Ecto neural progenitor cell (in vitro differentiated cells): ENCODE measurements around the gene ZNF358.

Source experiments
- DNase-seq: peaks from one replicate; pipeline ENCODE4 v3.0.0-alpha.2; 2018; ENCODE audit warnings: low spot score

The ZNF358 gene

DNA sequence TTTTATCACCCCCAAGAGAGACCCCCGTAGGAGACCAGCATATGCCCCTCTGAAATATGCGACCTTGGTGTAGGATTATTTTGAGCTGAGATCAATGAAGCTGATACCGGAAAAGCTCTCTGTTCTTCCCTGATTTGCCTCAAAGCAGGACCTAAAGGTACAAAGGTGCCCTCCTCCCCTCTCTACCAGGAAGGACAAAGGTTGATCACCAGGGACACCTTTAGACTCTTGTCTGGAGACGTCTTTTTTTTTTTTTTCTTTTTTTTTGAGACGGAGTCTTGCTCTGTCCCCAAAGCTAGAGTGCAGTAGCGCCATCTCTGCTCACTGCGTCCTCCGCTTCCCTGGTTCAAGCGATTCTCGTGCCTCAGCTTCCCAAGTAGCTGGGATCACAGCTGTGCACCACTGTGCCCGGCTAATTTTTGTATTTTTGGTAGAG lies 26.3 kb upstream of the ZNF358 start:
- DNase-seq = no peak

DNA sequence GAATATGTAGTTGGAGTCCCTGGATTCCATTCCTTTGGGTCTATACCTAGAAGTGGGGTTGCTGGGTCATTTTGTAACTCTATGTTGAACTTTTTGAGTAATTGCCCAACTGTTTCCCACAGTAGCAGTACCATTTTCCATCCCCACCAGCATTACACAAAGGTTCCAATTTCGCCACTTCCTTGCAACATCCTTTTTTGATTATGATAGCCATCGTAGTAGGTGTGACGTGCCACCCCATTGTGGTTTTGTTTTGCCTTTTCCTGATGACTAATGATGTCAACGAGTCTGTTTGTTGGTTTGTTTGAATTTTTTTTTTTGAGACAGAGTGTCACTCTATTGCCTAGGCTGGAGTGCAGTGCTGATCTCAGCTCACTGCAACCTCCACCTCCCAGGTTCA lies 23.8 kb upstream of the ZNF358 start:
- DNase-seq = no peak

DNA sequence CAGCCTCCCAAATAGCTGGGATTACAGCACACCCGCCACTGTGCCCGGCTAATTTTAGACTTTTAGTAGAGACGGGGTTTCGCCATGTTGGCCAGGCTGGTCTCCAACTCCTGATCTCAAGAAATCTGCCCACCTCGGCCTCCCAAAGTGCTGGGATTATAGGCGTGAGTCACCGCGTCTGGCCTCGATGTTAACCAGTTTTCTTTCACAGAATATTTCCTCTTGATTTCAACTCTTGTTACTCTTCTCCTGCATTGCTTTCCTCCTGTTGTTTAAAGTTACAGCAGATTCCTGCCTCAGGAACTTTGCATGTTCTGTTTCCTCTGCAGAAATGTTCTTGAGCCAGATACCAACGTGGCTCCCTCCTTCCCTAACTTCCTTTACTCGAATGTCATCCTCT lies 23.3 kb upstream of the ZNF358 start:
- no peak for DNase-seq

DNA sequence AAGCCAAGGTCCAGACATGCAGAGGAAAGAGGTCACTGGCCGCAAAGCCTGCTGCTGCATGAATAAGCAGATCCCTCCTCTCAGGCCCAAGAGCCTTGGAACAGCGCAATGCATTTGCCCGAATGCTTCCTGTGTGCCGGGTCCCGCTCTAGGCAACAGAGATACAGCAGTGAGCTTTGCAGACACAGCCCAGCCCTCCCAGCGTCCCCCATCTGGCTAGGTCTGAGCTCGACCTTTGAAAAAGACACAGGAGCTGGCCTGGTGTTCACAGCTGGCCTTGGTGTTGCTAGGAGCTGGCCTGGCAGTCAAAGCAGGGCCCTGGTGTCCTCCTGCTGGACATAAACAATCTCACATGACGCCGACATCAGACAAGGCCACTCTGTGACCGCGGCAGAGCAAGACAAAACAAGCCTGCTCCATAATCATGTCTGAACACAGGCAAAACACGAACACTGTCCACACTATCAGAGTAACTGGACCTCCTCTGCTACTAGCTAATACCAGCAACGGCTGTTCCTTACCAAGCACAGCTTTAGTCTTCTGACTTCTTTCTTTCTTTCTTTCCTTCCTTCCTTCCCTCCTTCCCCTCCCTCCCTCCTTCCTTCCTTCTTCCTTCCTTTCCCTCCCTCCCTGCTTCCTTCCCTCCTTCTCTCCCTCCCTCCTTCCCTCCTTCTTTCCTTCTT lies 21.3 kb upstream of the ZNF358 start:
- no peak for DNase-seq

DNA sequence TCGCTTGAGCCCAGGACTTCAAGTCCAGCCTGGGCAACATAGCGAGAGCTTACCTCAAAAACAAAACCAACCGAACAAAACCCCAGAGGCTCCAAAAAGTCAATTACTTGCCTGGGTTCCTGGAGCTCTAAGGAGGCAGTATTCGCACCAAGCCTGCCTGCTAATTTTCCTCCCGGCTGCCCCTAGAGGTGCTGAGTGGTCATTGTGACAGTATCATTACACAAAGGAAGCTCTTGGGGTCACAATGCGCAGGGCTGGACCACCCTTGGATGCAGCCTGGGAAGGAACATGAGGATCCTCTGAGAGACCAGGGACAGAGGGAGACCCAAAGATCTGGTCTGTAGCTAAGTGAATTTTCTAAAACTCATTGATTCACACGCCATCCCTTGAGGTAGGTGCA lies 18.6 kb upstream of the ZNF358 start:
- DNase-seq = no peak

DNA sequence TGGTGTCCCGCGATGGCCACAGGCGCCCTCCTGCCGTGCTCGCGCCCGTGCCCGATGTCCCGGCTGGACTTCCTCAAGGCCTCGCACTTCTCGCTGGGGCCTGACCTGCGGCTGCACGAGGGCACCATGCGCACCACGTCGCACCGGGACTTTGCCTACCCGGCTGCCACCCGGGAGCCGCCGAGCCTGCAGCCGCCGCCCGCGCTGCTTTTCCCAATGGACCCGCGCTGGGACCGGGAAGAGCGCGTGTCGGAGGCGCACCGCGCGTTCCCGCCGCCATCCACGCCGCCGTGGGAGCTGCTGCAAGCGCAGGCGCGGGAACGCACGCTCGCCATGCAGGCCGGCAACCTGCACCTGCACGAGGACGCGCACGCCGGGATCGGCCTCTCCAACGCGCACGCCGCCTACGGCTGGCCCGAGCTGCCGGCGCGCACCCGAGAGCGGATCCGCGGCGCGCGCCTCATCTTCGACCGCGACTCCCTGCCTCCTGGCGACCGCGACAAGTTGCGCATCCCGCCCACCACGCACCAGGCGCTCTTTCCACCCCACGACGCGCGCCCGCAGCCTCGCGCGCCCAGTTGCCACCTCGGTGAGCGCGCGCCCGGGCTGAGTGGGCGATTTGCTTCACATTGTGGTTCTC lies 15.0 kb upstream of the ZNF358 start:
- peak; percentile 86 for DNase-seq

DNA sequence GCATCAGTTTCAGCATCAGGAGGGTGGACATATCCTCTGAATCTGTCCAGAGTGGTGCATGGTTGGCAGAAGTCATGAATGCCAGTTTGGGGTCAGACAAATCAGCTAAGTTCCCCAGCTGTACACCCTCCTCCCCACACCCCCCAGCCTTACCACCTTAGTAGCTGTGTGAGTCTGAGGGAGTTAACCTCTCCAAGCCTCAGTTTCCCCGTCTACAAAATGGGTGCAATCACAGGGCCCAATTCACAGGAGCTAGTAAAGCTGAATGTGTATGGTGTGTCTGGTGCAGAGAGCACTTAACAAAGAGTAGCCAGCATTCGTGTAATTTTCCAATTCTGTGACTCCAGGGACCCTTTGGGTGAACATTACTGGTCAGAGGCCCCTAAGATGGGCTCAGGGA lies 13.4 kb upstream of the ZNF358 start:
- DNase-seq = no peak

DNA sequence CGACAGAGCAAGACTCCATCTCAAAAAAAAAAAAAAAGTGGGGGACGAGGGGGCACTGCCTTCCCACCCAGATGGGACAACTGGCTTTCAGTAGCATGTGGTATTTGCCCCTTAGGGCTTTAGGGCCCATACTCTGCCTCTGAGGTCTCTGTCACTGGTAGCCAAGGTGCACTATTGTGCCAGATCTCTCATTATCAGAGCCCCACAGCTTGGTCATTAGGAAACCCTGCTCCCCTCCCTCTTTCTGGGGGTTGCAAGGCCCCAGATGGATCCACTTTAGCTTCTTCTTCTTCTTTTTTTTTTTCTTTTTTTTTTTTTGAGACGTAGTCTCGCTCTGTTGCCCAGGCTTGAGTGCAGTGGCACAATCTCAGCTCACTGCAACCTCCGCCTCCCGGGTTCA lies 11.2 kb upstream of the ZNF358 start:
- DNase-seq = no peak

DNA sequence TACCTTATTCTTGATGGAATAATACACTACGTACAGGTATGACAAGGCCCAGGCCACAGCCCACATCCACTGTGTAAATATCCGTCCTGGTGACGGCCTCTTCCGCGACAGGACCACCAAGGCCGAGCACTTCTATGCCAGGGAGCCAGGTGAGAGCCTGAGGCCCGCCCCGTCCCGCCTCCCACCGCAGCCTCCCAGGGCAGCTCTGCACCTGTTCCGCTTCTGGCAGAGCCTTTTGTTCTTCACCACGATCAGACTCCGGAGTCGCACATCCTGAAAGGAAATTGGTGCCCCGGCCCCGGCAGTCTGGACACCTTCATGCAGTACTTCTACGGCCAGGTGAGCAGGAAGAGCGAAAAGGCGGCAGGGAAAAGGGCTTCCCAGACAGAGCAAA lies 10.6 kb upstream of the ZNF358 start:
- no peak for DNase-seq

DNA sequence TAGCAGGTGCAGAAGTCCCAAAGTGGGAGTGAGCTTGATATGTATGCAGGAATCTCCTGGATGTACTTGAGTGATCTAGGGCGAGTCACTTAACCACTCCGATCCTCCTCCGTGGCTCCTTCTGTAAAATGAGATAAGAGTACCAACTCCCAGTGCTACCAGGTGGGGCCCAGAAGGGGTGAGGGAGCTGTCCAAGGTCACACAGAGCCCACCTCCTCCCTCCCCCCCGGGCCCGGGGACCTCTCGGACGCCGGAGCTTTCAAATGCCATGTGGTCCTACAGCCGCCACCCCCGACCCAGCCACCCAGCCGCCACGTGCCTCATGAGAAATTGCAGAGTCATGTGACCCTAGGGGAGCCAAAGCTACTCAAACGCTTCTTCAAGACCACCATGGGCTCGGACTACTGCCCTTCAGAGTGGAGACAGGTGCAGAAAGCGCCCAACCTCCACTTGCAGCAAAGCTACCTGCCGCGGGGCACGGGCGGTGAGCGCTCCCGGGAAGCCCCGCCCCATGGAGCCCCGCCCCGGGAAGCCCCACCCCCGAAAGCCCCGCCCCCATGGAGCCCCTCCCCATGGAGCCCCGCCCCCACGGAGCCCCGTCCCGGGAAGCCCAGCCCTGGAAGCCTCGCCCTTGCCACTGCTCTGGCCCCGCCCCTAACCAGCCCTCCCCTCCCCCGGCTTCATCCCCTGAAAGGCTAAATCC lies 10.1 kb upstream of the ZNF358 start:
- DNase-seq = peak; percentile 82

DNA sequence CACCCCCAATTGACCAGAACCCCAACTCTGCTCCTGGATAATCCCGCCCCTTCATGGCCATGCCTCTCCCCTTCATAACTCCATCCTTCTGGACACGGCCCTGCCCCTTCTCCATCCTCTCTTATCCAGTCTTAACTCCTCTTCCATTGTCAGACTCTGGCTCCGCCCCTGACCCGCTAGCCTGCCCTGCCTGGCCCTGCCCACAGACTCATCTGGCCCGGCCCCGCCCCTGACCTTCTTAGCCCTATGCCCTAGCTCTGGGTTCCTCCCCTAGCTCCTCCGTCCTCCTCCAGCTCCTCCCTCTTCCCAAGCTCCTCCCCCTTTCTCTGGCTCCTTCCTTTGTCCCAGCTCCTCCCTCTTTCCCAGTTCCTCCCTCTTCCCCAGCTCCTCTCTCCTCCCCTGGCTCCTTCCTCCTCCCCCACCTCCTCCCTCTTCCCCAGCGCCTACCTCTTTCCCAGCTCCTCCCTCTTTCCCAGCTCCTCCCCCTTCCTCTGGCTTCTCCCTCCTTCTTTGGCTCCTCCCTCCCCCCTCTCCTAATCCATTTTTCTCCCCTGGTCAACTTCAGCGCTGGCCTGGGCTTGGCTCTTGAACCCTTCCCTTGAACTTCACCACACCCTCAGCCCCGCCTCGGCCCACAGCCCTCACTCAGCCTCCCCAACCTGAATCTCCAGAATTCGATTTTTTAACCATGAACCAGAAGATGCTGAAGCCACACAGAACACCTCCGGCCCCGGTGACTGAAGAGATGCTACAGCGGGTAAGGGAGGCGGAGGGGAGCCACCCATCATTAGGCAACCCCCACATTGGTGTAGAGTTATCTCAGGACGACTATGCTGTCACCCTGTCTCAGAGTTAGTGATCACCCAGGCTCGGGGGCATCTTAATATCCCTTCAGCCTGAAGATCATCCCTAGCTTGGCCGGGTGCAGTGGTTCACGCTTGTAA lies 9.2 kb upstream of the ZNF358 start:
- DNase-seq = peak; percentile 88

DNA sequence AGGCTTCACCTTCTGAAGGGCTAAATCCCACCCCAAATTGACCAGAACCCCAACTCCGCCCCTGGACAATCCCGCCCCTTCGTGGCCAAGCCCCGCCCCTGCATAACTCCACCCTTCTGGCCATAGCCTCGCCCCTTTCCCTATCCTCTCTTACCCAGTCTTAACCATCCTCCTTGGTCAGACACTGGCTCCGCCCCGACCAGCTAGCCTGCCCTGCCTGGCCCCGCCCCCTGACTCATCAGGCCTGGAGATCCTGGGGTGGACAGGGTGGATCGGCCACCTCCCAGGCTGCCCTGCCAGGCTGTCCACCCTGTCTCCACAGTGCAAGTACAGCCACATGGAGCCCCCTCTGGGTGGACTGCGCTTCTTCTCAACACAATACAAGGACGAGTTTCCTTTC lies 8.0 kb upstream of the ZNF358 start:
- DNase-seq = peak; percentile 72

DNA sequence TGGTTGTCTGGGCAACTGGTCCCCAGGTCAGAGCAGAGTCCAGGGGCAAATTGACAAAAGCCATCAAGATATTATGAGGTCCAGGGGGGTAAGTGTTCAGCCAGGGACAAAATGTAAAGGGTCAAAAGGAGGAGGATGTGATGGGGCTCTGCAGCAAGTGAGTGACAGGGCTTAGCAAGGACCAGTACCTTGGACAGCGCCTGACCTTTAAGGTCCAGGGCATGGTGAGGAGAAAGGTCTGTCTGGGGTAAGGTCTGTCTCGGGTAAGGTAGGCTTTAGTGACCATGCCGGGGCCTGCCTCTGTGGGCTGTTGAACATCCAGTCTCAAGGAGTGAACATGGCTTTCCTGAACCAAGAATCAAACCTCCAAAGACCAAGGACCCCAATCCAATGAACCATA lies 6.3 kb upstream of the ZNF358 start:
- DNase-seq = no peak

DNA sequence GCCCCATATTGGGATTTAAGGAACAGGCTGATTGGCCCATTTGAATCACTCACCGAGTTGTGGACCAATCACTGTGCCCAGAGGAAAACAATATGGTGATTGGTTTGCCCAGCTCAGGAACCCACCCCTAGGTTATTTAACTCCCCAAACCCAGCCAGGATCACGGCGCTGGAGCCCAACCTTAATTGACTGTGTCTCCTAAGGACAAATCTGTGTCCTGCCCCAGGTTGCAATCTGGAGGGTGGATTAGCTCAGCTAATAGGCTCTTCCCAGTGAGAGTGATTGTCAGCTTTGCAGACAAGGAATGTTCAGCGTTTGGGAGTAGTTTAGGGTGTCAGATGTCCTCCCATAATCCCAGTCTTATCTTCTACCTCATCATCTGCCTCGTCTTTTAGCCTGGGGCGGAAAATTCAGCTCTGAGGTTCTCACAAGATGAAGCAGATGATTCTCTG lies 3.5 kb upstream of the ZNF358 start:
- no peak for DNase-seq

DNA sequence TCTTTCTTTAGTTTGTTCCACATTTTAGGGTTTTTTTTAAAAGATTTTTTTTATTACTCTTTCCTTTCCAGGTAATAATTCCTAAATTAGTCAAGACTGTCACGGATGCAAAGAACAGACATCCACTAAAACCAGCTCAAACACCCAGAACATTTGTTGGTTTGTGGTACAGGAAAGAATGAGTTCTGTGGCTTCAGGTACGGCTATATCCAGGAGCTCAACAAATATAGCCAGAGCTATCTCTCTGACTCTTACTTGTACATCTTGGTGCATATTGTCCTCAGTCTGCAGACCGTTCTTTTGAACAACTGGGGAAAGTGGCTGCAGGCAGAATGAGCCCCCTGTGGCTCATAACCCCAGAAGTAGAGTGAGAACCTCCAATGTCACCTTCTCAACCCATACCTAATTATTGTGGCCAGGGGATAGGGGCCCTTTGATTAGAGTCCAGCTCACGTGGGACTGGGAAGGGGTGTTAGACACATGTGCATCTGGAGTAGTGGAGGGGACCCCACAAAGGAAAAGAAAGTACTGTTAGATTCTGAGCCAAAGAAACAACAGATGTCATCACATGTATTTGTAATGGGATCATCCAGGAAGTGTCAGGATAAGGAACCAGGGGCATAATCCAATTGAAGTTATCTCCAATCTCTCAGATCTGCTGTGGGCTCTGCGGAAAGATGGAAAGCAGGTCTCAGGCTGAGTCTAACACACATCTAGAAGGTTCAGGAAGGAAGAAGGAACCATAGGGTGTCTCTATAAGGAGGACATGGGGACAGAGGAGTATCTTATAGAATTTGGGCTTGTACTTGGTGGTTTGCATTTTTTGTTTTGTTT lies 1.9 kb upstream of the ZNF358 start:
- no peak for DNase-seq

DNA sequence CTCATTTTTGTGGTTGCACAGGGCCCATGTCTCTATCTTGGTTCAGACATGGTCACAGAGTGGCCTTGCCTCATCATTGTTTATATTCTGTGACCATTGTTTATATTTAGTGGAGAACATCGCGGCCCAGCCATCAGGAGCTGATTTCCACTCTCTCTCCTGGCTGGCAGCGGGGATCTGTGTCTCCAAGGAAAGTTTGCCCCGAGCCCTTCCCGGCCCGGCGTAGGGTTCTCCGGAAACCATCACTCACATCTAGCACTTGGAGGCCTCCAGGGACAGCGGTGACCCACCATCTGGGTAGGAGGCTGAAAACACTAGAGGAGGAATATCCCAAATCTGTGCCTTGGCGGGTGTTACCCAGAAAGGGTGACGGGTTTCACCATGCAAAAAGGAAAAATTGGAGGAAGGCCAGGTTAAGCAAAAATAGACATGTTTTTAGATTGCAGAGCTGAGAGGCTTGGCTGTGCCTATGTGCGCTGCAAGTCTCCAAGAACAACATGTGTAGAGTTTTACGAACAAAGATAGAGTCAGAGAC lies 726 bp upstream of the ZNF358 start:
- DNase-seq = no peak

DNA sequence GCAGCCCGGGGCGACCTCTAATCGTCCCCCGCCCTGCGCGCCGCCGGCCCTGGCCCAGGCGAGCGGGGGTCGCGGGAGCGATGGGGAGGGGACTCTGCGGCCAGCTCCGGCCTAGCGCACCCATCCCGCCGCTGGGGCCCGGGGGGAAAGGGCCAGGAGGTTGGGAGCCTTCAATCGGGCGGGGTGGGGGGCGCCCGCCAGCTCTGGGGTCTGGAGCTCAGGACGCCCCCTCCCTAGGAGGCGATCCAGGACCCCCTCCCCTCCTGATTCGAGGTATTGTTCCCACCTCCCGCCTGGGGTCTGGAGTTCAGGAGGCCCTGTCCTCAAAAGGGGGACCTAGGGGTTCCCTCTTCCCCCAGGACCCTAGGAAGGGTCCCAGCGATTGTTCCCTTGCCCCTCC lies 430 bp downstream of the ZNF358 start:
- no peak for DNase-seq

DNA sequence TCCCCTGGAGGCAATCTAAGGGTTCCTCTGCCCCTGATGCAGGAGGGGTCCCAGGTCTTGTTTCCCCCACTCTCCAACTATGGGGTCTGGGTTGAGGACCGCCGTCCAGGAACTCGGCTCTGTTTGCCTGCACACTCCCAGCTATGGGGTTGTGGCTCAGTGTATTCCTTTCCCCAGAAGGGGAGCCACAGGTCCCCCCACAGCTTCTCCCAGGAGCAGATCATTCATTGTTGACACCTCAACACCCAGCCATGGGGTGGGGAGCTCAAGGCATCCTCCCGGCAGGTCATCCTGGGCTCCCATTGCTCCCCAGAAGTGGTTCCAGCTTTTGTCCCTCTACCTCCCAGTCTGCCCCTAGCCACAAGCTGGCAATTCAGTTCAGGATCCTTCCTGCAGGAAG lies 975 bp downstream of the ZNF358 start:
- no peak for DNase-seq

DNA sequence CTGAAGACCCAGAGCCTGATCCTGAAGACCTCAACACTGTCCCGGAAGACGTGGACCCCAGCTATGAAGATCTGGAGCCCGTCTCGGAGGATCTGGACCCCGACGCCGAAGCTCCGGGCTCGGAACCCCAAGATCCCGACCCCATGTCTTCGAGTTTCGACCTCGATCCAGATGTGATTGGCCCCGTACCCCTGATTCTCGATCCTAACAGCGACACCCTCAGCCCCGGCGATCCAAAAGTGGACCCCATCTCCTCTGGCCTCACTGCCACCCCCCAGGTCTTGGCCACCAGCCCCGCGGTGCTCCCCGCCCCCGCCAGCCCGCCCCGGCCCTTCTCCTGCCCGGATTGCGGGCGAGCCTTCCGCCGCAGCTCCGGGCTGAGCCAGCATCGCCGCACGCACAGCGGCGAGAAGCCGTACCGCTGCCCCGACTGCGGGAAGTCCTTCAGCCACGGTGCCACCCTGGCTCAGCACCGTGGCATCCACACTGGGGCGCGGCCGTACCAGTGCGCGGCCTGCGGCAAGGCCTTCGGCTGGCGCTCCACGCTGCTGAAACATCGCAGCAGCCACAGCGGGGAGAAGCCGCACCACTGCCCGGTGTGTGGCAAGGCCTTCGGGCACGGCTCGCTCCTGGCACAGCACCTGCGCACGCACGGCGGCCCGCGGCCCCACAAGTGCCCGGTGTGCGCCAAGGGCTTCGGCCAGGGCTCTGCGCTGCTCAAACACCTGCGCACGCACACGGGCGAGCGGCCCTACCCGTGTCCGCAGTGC lies 3.6 kb downstream of the ZNF358 start:
- DNase-seq = no peak
